Measurements from ENCODE around the gene CALN1.

Gene CALN1

GRCh38 chr7:72335561-72336381 is 76.4 kb downstream of the CALN1 start:
- H3K4me3 ChIP-seq (ENCODE audit: control insufficient read depth, low read depth, low read length): no peak overlapping the region
- no peak for TF ChIP-seq CTCF (conservative IDR thresholded peaks at IDR 0.05; ENCODE audit: control insufficient read depth, insufficient read depth, low read depth, low read length)
- DNase-seq (ENCODE audit: low read depth): no peak

- no peak for TF ChIP-seq CTCF (conservative IDR thresholded peaks at IDR 0.05; ENCODE audit: control insufficient read depth, insufficient read depth, low read depth, low read length)
- no peak for DNase-seq (ENCODE audit: low read depth)
Observed at GRCh38 chr7:72334698-72335097, 77.4 kb downstream of the CALN1 start.

GRCh38 chr7:72334066-72334465 is 78.1 kb downstream of the CALN1 start:
- no peak for TF ChIP-seq CTCF (conservative IDR thresholded peaks at IDR 0.05; ENCODE audit: control insufficient read depth, insufficient read depth, low read depth, low read length)
- no peak for DNase-seq (ENCODE audit: low read depth)
- no peak overlapping the region for H3K4me3 ChIP-seq (ENCODE audit: control insufficient read depth, low read depth, low read length)

More at GRCh38 chr7:72334698-72335097, 77.4 kb downstream of the CALN1 start:
- H3K4me3 ChIP-seq (ENCODE audit: control insufficient read depth, low read depth, low read length): no peak overlapping the region

- no peak for TF ChIP-seq CTCF (conservative IDR thresholded peaks at IDR 0.05; ENCODE audit: control insufficient read depth, insufficient read depth, low read depth, low read length)
- DNase-seq (ENCODE audit: low read depth): no peak
- H3K4me3 ChIP-seq (ENCODE audit: control insufficient read depth, low read depth, low read length): no peak overlapping the region
Observed at GRCh38 chr7:72326811-72327210, 85.3 kb downstream of the CALN1 start.

- no peak for DNase-seq (ENCODE audit: low read depth)
- TF ChIP-seq CTCF (conservative IDR thresholded peaks at IDR 0.05; ENCODE audit: control insufficient read depth, insufficient read depth, low read depth, low read length): no peak
- no peak overlapping the region for H3K4me3 ChIP-seq (ENCODE audit: control insufficient read depth, low read depth, low read length)
Observed at GRCh38 chr7:72326365-72326764, 85.8 kb downstream of the CALN1 start.

- no peak for DNase-seq (ENCODE audit: low read depth)
- no peak overlapping the region for H3K4me3 ChIP-seq (ENCODE audit: control insufficient read depth, low read depth, low read length)
- no peak for TF ChIP-seq CTCF (conservative IDR thresholded peaks at IDR 0.05; ENCODE audit: control insufficient read depth, insufficient read depth, low read depth, low read length)
Observed at GRCh38 chr7:72325561-72325960, 86.6 kb downstream of the CALN1 start.
